Peyer's patch (tissue), 4 donors: ENCODE data around the gene ANKRD65. TPM values are rescaled to one million over a fixed set of nuclear protein-coding genes. Genes with fewer than 3 reads are reported as not detected.
A peak's percentile ranks its signal among the peaks of the same experiment; 100 is the strongest.

Source experiments
- DNase-seq, 3 donors: peaks; one replicate each; pipeline ENCODE4 v3.0.0-alpha.2; 2017 to 2019
- H3K27ac ChIP-seq, 4 donors: fragments of 200-600 bp; sonication (generic); one replicate each; pipeline ENCODE4 v1.5.1; 2016 to 2019
- H3K27me3 ChIP-seq, 2 donors: fragments of 200-600 bp; sonication (generic); one replicate each; pipeline ENCODE4 v1.5.1; 2019
- H3K36me3 ChIP-seq, 3 donors: fragments of 200-600 bp; sonication (generic); one replicate each; pipeline ENCODE4 v1.5.1; 2016 to 2019
- H3K4me1 ChIP-seq, 4 donors: fragments of 200-600 bp; sonication (generic); one replicate each; pipeline ENCODE4 v1.5.1; 2016 to 2019
- H3K4me3 ChIP-seq, 4 donors: fragments of 200-600 bp; sonication (generic); 1 replicate in 3 of 4; 2 replicates in 1 of 4; pipeline ENCODE4 v1.5.1; 2016 to 2019; ENCODE audit warnings: mild to moderate bottlenecking in 1 of 4
- H3K9me3 ChIP-seq, 4 donors: fragments of 200-600 bp; sonication (generic); one replicate each; pipeline ENCODE4 v1.5.1; 2016 to 2019; ENCODE audit warnings: mild to moderate bottlenecking in 1 of 4
- CTCF ChIP-seq, 6 experiments: fragments of 450-650 bp in 4 of 6; fragments of 200-600 bp in 2 of 6; sonication (generic) in 1 of 6; IDR thresholded peaks; one replicate each; pipeline ENCODE4 v1.5.1; 2017 to 2019; ENCODE audit warnings: antibody characterized with exemption in 6 of 6, mild to moderate bottlenecking in 3 of 6, moderate library complexity in 1 of 6
- POLR2A ChIP-seq, 2 donors: fragments of 450-650 bp; IDR thresholded peaks; one replicate each; pipeline ENCODE4 v1.5.1; 2017; ENCODE audit warnings: antibody characterized with exemption in 2 of 2, mild to moderate bottlenecking in 2 of 2, moderate library complexity in 2 of 2
- total RNA-seq, 4 donors: library from RNA; depleted of rRNA; stranded (reverse); fragments of >200 nt; gene quantifications; one replicate each; pipeline ENCODE4 v1.1.0, GENCODE V29; 2016

ANKRD65 gene
- total RNA-seq, 4 donors from 2014 or later, result 0.54 to 11.6 (median 2.0) TPM

- Histone ChIP-seq H3K4me1 (peaks cover 0 to 30% (median 3%) of the 10 kb centered on the region in 4 donors), H3K27me3 (no peaks in the 10 kb centered on the region), H3K4me3 (no peak overlapping the region), H3K36me3 (no peaks in the 10 kb centered on the region), H3K27ac (no peak overlapping the region), H3K9me3 (no peaks in the 10 kb centered on the region)
- TF ChIP-seq POLR2A (IDR thresholded peaks at IDR 0.05) (no peak), CTCF (IDR thresholded peaks at IDR 0.05) (peak; percentile 73 to 90 (median 84))
- DNase-seq, result peak; percentile 32 to 72 (median 70)
These were observed 20.2 kb upstream of the ANKRD65 start for GRCh38 chr1:1441002-1441888.

GRCh38 chr1:1440262-1441001, 19.4 kb upstream of the ANKRD65 start:
- Histone ChIP-seq H3K9me3 (peaks cover 0 to 2% (median 0%) of the 10 kb centered on the region in 4 donors), H3K4me3 (no peak overlapping the region), H3K4me1 (peaks cover 3 to 36% (median 10%) of the 10 kb centered on the region in 4 donors), H3K36me3 (no peaks in the 10 kb centered on the region), H3K27me3 (no peaks in the 10 kb centered on the region), H3K27ac (no peak overlapping the region)
- DNase-seq, result no peak
- no peak for TF ChIP-seq POLR2A (IDR thresholded peaks at IDR 0.05)
- no peak for TF ChIP-seq CTCF (IDR thresholded peaks at IDR 0.05)

- Histone ChIP-seq H3K36me3 (no peaks in the 10 kb centered on the region), H3K27me3 (no peaks in the 10 kb centered on the region), H3K4me3 (no peak overlapping the region), H3K27ac (no peak overlapping the region), H3K4me1 (peaks cover 3 to 44% (median 16%) of the 10 kb centered on the region in 4 donors), H3K9me3 (peaks cover 0 to 2% (median 0%) of the 10 kb centered on the region in 4 donors)
- TF ChIP-seq CTCF (IDR thresholded peaks at IDR 0.05), result no peak
- TF ChIP-seq POLR2A (IDR thresholded peaks at IDR 0.05), result no peak
- no peak for DNase-seq
These were observed 18.6 kb upstream of the ANKRD65 start for GRCh38 chr1:1439546-1440261.

GRCh38 chr1:1438531-1439381, 17.7 kb upstream of the ANKRD65 start:
- H3K36me3 ChIP-seq, result no peaks in the 10 kb centered on the region
- H3K27me3 ChIP-seq, result no peaks in the 10 kb centered on the region
- H3K4me3 ChIP-seq, result no peak overlapping the region
- peaks cover 0 to 2% (median 0%) of the 10 kb centered on the region in 4 donors for H3K9me3 ChIP-seq
- H3K27ac ChIP-seq, result no peak overlapping the region
- H3K4me1 ChIP-seq, result peaks cover 4 to 53% (median 25%) of the 10 kb centered on the region in 4 donors
- DNase-seq, result no peak
- no peak for TF ChIP-seq CTCF (IDR thresholded peaks at IDR 0.05)
- TF ChIP-seq POLR2A (IDR thresholded peaks at IDR 0.05), result no peak
